ENCODE measurements around the gene LTK. TPM values are rescaled to one million over a fixed set of nuclear protein-coding genes. Genes with fewer than 3 reads are reported as not detected.

LTK gene
- total and polyA plus RNA-seq, 10 donors: 0.93 to 7.0 (median 4.5) TPM

DNA sequence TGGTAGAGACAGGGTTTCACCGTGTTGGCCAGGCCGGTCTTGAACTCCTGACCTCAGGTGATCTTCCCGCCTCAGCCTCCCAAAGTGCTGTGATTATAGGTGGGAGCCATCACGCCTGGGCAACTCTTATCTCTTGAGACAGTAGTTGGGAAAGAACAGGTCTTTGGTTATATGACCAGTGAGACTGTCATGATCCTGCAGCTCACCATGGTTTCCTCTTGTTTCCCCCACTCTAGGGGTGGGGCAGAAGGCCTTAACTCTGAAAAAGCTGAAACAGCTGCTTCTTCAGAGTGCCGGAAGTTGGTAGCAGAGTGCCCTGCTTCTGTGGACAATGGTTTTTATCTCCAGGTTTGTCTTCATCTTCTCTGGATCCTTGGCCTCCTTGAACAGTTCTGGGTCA, 40.7 kb upstream of the LTK start:
- Histone ChIP-seq H3K4me3 (no peak overlapping the region), H3K27me3 (replicated peaks in 1 of 7) (peaks cover 0 to 18% (median 2%) of the 10 kb centered on the region in 7 donors), H3K4me1 (peaks cover 9 to 45% (median 28%) of the 10 kb centered on the region in 6 donors), H3K27ac (peak overlapping the region in 6 of 8 donors; percentile 27 to 68 (median 49)), H3K9me3 (no peaks in the 10 kb centered on the region), H3K36me3 (no peaks in the 10 kb centered on the region)
- intact Hi-C loops (cut with DNase I; ENCODE audit: low total_unique reads): no loop called here
- WGBS, 5 donors: 79 to 85% (median 83%) methylated on average over 5 of the region's 5 CpGs
- TF ChIP-seq, protein P1, sequence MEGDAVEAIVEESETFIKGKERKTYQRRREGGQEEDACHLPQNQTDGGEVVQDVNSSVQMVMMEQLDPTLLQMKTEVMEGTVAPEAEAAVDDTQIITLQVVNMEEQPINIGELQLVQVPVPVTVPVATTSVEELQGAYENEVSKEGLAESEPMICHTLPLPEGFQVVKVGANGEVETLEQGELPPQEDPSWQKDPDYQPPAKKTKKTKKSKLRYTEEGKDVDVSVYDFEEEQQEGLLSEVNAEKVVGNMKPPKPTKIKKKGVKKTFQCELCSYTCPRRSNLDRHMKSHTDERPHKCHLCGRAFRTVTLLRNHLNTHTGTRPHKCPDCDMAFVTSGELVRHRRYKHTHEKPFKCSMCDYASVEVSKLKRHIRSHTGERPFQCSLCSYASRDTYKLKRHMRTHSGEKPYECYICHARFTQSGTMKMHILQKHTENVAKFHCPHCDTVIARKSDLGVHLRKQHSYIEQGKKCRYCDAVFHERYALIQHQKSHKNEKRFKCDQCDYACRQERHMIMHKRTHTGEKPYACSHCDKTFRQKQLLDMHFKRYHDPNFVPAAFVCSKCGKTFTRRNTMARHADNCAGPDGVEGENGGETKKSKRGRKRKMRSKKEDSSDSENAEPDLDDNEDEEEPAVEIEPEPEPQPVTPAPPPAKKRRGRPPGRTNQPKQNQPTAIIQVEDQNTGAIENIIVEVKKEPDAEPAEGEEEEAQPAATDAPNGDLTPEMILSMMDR (IDR thresholded peaks at IDR 0.05 in 8 of 11, conservative IDR thresholded peaks at IDR 0.05 in 3 of 11): no peak
- DNase-seq: no peak

DNA sequence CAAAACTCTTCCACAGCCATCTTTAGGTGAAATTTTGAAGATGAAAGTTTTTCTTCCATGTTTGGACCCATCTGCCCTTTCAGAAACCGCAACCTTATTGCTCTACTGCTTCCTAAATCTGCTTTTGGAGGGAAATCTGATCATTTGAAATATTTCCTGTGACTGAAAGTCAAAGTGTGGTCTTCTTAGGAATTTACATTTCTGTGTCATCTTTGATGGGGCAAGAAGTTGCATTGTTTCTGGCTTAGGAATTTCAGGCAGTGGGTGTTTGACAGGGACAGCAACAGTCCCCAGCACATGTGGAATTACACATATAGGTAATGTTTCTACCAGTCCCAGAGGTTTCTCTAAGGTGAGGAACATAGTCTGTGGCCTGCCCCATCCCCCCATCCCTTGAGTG, 40.1 kb upstream of the LTK start:
- intact Hi-C loops (cut with DNase I; ENCODE audit: low total_unique reads): no loop called here
- Histone ChIP-seq H3K4me3 (no peak overlapping the region), H3K36me3 (no peaks in the 10 kb centered on the region), H3K9me3 (no peaks in the 10 kb centered on the region), H3K27me3 (replicated peaks in 1 of 7) (peaks cover 0 to 11% (median 0%) of the 10 kb centered on the region in 7 donors), H3K27ac (peak overlapping the region in 2 of 8 donors; percentile 55 to 68), H3K4me1 (peaks cover 9 to 43% (median 27%) of the 10 kb centered on the region in 6 donors)
- no peak for TF ChIP-seq POLR2AphosphoS5 (IDR thresholded peaks at IDR 0.05)
- TF ChIP-seq POLR2A (IDR thresholded peaks at IDR 0.05): no peak
- TF ChIP-seq, protein P1 (IDR thresholded peaks at IDR 0.05 in 8 of 11, conservative IDR thresholded peaks at IDR 0.05 in 3 of 11): no peak
- DNase-seq: no peak
- WGBS, 5 donors: 63 to 87% (median 84%) methylated on average over 1 of the region's 1 CpG

DNA sequence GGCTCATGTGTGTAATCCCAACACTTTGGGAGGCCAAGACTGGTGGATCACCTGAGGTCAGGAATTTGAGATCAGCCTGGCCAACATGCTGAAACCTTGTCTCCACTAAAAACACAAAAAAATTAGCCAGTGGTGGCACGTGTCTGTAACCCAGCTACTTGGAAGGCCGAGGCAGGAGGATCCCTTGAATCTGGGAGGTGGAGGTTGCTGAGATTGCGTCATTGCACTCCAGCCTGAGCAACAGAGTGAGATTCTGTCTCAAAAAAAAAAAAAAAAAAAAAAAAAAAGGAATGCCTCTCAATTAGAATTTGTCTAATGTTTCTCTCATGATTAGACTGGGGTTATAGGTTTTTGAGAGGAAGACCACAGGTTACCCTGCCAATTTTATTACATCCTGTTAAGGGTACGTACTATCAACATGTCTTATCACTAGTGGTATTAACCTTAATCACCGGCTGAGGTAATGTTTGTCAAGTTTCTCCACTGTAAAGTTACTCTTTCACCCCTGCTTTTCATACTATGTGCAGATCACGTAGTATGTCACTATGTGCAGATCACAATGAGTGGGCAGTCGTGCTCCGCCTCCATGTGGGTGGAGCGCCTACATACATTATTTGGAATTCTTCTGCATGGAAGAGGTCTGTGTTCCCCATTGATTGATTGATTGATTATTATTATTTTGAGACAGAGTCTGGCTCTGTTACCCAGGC, 36.6 kb upstream of the LTK start:
- H3K4me1 ChIP-seq: peaks cover 0 to 9% (median 4%) of the 10 kb centered on the region in 6 donors
- 84 to 93% (median 89%) methylated on average over 9 of the region's 9 CpGs for WGBS, 5 donors
- no peaks in the 10 kb centered on the region for H3K36me3 ChIP-seq
- H3K27me3 ChIP-seq (replicated peaks in 1 of 7): no peaks in the 10 kb centered on the region
- TF ChIP-seq POLR2AphosphoS5 (IDR thresholded peaks at IDR 0.05) (no peak), POLR2A (IDR thresholded peaks at IDR 0.05) (no peak)
- TF ChIP-seq, protein P1 (IDR thresholded peaks at IDR 0.05 in 8 of 11, conservative IDR thresholded peaks at IDR 0.05 in 3 of 11): no peak
- H3K27ac ChIP-seq: no peak overlapping the region
- H3K9me3 ChIP-seq: no peaks in the 10 kb centered on the region
- H3K4me3 ChIP-seq: no peak overlapping the region
- no peak for DNase-seq
- intact Hi-C loops (cut with DNase I; ENCODE audit: low total_unique reads): no loop called here

DNA sequence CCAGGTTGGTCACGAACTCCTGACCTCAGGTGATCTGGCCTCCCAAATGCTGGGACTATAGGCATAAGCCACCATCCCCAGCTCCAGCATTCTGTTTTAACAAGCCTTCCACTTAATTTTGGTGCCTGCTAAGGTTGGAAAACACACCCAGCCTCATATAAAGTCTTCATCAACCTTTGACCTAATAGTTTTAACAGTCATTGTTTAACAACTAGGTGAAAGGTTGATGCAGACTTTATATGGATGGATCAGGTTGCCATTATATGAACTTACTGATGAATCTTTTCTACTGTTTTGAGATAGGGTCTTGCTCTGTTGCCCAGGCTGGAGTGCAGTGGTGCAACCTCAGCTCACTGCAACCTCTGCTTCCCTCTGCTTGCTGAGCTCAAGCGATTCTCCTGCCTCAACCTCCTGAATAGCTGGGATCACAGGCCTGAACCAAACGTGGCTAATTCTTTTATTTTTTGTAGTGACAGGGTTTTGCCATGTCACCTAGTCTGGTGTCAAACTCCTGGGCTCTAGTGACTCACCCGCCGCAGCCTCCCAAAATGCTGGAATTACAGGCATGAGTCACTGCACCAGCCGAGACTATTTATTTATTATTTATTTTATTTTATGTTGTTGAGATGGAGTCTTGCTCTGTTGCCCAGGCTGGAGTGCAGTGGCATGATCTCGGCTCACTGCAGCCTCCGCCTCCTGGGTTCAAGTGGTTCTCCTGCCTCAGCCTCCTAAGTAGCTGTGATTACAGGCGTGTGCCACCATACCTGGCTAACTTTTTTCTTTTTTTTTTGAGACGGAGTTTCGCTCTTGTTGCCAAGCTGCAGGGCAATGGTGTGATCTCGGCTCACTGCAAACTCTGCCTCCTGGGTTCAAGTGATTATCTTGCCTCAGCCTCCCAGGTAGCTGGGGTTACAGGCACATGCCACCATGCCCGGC, 33.5 kb upstream of the LTK start:
- no peak overlapping the region for H3K27ac ChIP-seq
- 86 to 92% (median 90%) methylated on average over 13 of the region's 13 CpGs for WGBS, 5 donors
- no peak for DNase-seq

More for the DNA sequence above, 33.5 kb upstream of the LTK start:
- Histone ChIP-seq H3K36me3 (no peaks in the 10 kb centered on the region), H3K27me3 (replicated peaks in 1 of 7) (no peaks in the 10 kb centered on the region), H3K4me1 (peaks cover 6 to 28% (median 13%) of the 10 kb centered on the region in 6 donors), H3K9me3 (no peaks in the 10 kb centered on the region), H3K4me3 (no peak overlapping the region)
- intact Hi-C loops (cut with DNase I; ENCODE audit: low total_unique reads): no loop called here
- no peak for TF ChIP-seq POLR2A (IDR thresholded peaks at IDR 0.05)
- TF ChIP-seq, protein P1 (IDR thresholded peaks at IDR 0.05 in 8 of 11, conservative IDR thresholded peaks at IDR 0.05 in 3 of 11): no peak
- no peak for TF ChIP-seq POLR2AphosphoS5 (IDR thresholded peaks at IDR 0.05)

All from spleen (tissue), 11 donors.